ENCODE results near the gene TNIK.

GRCh38 chr3:171379281-171379680, 80.9 kb downstream of the TNIK start:
- no peak for TF ChIP-seq CTCF (IDR thresholded peaks at IDR 0.05)
- TF ChIP-seq POLR2A (IDR thresholded peaks at IDR 0.05) = no peak

Measured in upper lobe of left lung (tissue), 4 donors.